NCI-H774 (cell line): Measurements from ENCODE around the gene FAM227B.
"Not testable (repeated sequence)": the region's sequence is repeated elsewhere in the genome, so short reads cannot be mapped to it uniquely, and the experiment has no call there.

Source experiments
- DNase-seq: peaks from one replicate; lab custom pipeline; 2025; lab: John Stamatoyannopoulos, UW

The FAM227B gene

GRCh38 chr15:49620658-49621368 is at the start of gene FAM227B, which contains the start of gene DTWD1:
Gene FAM227B (minus strand): TSS chr15:49620818. CDS start chr15:49615171, 5,647 bp downstream.
Gene DTWD1 (plus strand): TSS chr15:49621048. CDS start chr15:49625168, 4,120 bp downstream.
- peak; percentile 97 for DNase-seq

- DNase-seq, result no peak
Measured at GRCh38 chr15:49669288-49669687, 48.7 kb upstream of the FAM227B start.

- not testable (repeated sequence) for DNase-seq
Measured at GRCh38 chr15:49666486-49666885, 45.9 kb upstream of the FAM227B start.

- no peak for DNase-seq
Measured at GRCh38 chr15:49664716-49665115, 44.1 kb upstream of the FAM227B start.

GRCh38 chr15:49656734-49657133 is 36.1 kb upstream of the FAM227B start:
- DNase-seq, result no peak

GRCh38 chr15:49652922-49653321 is 32.3 kb upstream of the FAM227B start:
- no peak for DNase-seq

GRCh38 chr15:49650676-49651075 is 30.1 kb upstream of the FAM227B start:
- DNase-seq, result no peak

- no peak for DNase-seq
Measured at GRCh38 chr15:49649987-49650386, 29.4 kb upstream of the FAM227B start.

GRCh38 chr15:49646891-49647290 is 26.3 kb upstream of the FAM227B start:
- no peak for DNase-seq

- peak; percentile 53 for DNase-seq
Measured at GRCh38 chr15:49645941-49646340, 25.3 kb upstream of the FAM227B start.

- DNase-seq, result no peak
Measured at GRCh38 chr15:49645277-49645676, 24.7 kb upstream of the FAM227B start.

GRCh38 chr15:49644364-49644794 is 23.8 kb upstream of the FAM227B start:
- no peak for DNase-seq

GRCh38 chr15:49637857-49638256 is 17.2 kb upstream of the FAM227B start:
- DNase-seq, result no peak

GRCh38 chr15:49628379-49628778 is 7.8 kb upstream of the FAM227B start:
- DNase-seq, result no peak

- DNase-seq, result no peak
Measured at GRCh38 chr15:49627407-49627877, 6.8 kb upstream of the FAM227B start.

- DNase-seq, result no peak
Measured at GRCh38 chr15:49625460-49626036, 4.9 kb upstream of the FAM227B start.

- DNase-seq, result no peak
Measured at GRCh38 chr15:49624056-49624455, 3.4 kb upstream of the FAM227B start.

GRCh38 chr15:49622561-49622960 is 1.9 kb upstream of the FAM227B start:
- no peak for DNase-seq

- DNase-seq, result no peak
Measured at GRCh38 chr15:49621887-49622286, 1.3 kb upstream of the FAM227B start.

GRCh38 chr15:49621401-49621811 is 788 bp upstream of the FAM227B start:
- DNase-seq, result no peak

GRCh38 chr15:49620199-49620598 is 419 bp downstream of the FAM227B start:
- DNase-seq, result no peak

- DNase-seq, result no peak
Measured at GRCh38 chr15:49619226-49619625, 1.4 kb downstream of the FAM227B start.

- DNase-seq, result not testable (repeated sequence)
Measured at GRCh38 chr15:49612240-49612639, 8.4 kb downstream of the FAM227B start.
